Neural progenitor cell (in vitro differentiated cells): ENCODE results near the gene KLHL21. TPM values are rescaled to one million over a fixed set of nuclear protein-coding genes. Genes with fewer than 3 reads are reported as not detected.

Experiments used
- DNase-seq: peaks from one replicate; pipeline ENCODE4 v3.0.0-alpha.2; 2016; ENCODE audit warnings: low spot score
- H2AFZ ChIP-seq: fragments of 200-600 bp; sonication (generic); replicated peaks from 2 replicates; pipeline ENCODE4 v1.6.1; 2016; ENCODE audit warnings: antibody characterized with exemption
- H3F3A ChIP-seq: fragments of 200-600 bp; sonication (generic); 2 replicates; pipeline ENCODE4 v1.6.1; 2016; ENCODE audit warnings: antibody characterized with exemption, low read depth
- H3K27ac ChIP-seq: fragments of 200-600 bp; sonication (generic); 2 replicates; pipeline ENCODE4 v1.5.1; 2016; ENCODE audit warnings: mild to moderate bottlenecking
- H3K27me3 ChIP-seq: fragments of 200-600 bp; sonication (generic); 2 replicates; pipeline ENCODE4 v1.6.1; 2016; ENCODE audit warnings: mild to moderate bottlenecking, moderate library complexity
- H3K36me3 ChIP-seq: fragments of 200-600 bp; sonication (generic); 2 replicates; pipeline ENCODE4 v1.5.1; 2016
- H3K4me1 ChIP-seq: fragments of 200-600 bp; sonication (generic); 2 replicates; pipeline ENCODE4 v1.6.1; 2016; ENCODE audit warnings: mixed run types
- H3K4me2 ChIP-seq: fragments of 200-600 bp; sonication (generic); 2 replicates; pipeline ENCODE4 v1.6.1; 2016
- H3K4me3 ChIP-seq: fragments of 200-600 bp; sonication (generic); 2 replicates; pipeline ENCODE4 v1.5.1; 2016
- H3K79me2 ChIP-seq: fragments of 200-600 bp; sonication (generic); 2 replicates; pipeline ENCODE4 v1.6.1; 2016; ENCODE audit warnings: low read depth
- H3K9ac ChIP-seq: fragments of 200-600 bp; sonication (generic); 2 replicates; pipeline ENCODE4 v1.6.1; 2016
- H3K9me3 ChIP-seq: fragments of 200-600 bp; sonication (generic); 2 replicates; pipeline ENCODE4 v1.5.1; 2016; ENCODE audit warnings: low read depth
- H4K20me1 ChIP-seq: fragments of 200-600 bp; sonication (generic); 2 replicates; pipeline ENCODE4 v1.6.1; 2016; ENCODE audit warnings: low read depth
- H3K27ac Mint-ChIP-seq: 3 replicates; pipeline ENCODE4 v1.8.0; 2021; ENCODE audit warnings: mixed read lengths
- H3K27me3 Mint-ChIP-seq: 2 replicates; pipeline ENCODE4 v1.8.0; 2022; ENCODE audit warnings: low read depth, mild to moderate bottlenecking, inconsistent platforms, moderate library complexity, mixed read lengths; ENCODE audit not compliant: insufficient read depth
- H3K36me3 Mint-ChIP-seq: 3 replicates; pipeline ENCODE4 v1.8.0; 2021; ENCODE audit warnings: mixed read lengths
- H3K4me1 Mint-ChIP-seq: 3 replicates; pipeline ENCODE4 v1.8.0; 2021; ENCODE audit warnings: mixed read lengths
- H3K4me3 Mint-ChIP-seq: 3 replicates; pipeline ENCODE4 v1.8.0; 2021; ENCODE audit warnings: mild to moderate bottlenecking, moderate library complexity, mixed read lengths
- H3K9me3 Mint-ChIP-seq: 3 replicates; pipeline ENCODE4 v1.8.0; 2020; ENCODE audit warnings: mixed read lengths
- EZH2 ChIP-seq: fragments of 200-600 bp; sonication (generic); IDR thresholded peaks from 2 replicates; pipeline ENCODE4 v1.6.1; 2017; ENCODE audit warnings: antibody characterized with exemption, mild to moderate bottlenecking, moderate library complexity
- EZH2phosphoT487 ChIP-seq: fragments of 200-600 bp; sonication (generic); IDR thresholded peaks from 2 replicates; pipeline ENCODE4 v1.6.1; 2017; ENCODE audit warnings: antibody characterized with exemption
- total RNA-seq: library from RNA; depleted of rRNA; stranded (reverse); fragments of >200 nt; gene quantifications from 2 replicates; pipeline ENCODE4 v1.2.3, GENCODE V29; 2015; ENCODE audit warnings: low replicate concordance
- TF ChIP-seq, protein P1 (sequence below): fragments of 200-600 bp; sonication (generic); IDR thresholded peaks from 2 replicates; pipeline ENCODE4 v1.5.1; 2017; ENCODE audit warnings: antibody characterized with exemption, mild to moderate bottlenecking

Gene KLHL21
- total RNA-seq, 1 donor from 2014 or later, result 4.8 TPM

DNA sequence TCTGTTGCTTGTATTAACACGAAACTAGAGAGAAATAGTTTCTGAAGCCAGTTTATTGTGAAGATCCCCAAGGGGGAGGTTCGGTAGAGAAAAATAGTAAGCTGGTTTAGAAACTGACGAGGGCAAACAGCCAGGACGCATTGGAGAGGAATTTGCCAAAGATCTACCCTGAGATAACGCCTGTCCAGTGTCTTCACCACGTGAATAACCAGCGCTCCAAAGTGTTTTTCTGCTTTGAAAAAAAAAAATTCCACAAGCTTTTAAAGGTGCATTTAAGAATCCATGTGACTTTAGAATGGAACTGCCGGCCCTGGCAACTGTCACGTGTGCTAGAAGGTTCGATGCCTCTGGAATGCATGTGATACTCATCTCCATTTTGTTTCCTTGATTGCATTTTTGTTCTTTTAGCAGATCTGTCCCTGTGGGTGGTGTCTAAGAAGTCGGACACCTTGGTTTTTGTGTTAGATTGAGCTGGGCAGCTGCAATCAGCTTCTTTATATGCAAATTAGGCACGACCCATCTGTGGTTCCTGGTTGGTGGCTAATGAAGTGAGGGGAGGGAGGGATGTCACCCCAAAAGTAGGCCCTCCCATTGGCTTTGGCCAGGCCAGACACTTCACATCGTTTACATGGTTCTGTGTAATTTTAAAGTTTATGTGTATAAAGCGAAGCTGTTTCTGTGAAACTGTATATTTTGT lies 20.7 kb upstream of the KLHL21 start:
- Histone ChIP-seq H3K36me3 (no peaks in the 10 kb centered on the region), H3K9ac (no peak overlapping the region), H3K4me3 (no peak overlapping the region), H3K9me3 (no peaks in the 10 kb centered on the region), H3K27ac (peak overlapping the region; percentile 66), H3K4me1 (peaks cover 8% of the 10 kb centered on the region), H4K20me1 (peaks cover 75% of the 10 kb centered on the region), H3K4me2 (no peak overlapping the region), H3F3A (peaks cover 27% of the 10 kb centered on the region), H3K27me3 (no peaks in the 10 kb centered on the region), H3K79me2 (peaks cover 74% of the 10 kb centered on the region), H2AFZ (no peak overlapping the region)
- Mint-ChIP-seq H3K36me3 (peaks cover 32% of the 10 kb centered on the region), H3K4me3 (no peak overlapping the region), H3K27ac (no peak overlapping the region), H3K27me3 (no peaks in the 10 kb centered on the region), H3K4me1 (peaks cover 16% of the 10 kb centered on the region), H3K9me3 (no peaks in the 10 kb centered on the region)
- TF ChIP-seq, protein P1, sequence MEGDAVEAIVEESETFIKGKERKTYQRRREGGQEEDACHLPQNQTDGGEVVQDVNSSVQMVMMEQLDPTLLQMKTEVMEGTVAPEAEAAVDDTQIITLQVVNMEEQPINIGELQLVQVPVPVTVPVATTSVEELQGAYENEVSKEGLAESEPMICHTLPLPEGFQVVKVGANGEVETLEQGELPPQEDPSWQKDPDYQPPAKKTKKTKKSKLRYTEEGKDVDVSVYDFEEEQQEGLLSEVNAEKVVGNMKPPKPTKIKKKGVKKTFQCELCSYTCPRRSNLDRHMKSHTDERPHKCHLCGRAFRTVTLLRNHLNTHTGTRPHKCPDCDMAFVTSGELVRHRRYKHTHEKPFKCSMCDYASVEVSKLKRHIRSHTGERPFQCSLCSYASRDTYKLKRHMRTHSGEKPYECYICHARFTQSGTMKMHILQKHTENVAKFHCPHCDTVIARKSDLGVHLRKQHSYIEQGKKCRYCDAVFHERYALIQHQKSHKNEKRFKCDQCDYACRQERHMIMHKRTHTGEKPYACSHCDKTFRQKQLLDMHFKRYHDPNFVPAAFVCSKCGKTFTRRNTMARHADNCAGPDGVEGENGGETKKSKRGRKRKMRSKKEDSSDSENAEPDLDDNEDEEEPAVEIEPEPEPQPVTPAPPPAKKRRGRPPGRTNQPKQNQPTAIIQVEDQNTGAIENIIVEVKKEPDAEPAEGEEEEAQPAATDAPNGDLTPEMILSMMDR, result no peak
- TF ChIP-seq EZH2, result no peak
- no peak for TF ChIP-seq EZH2phosphoT487
- no peak for DNase-seq

DNA sequence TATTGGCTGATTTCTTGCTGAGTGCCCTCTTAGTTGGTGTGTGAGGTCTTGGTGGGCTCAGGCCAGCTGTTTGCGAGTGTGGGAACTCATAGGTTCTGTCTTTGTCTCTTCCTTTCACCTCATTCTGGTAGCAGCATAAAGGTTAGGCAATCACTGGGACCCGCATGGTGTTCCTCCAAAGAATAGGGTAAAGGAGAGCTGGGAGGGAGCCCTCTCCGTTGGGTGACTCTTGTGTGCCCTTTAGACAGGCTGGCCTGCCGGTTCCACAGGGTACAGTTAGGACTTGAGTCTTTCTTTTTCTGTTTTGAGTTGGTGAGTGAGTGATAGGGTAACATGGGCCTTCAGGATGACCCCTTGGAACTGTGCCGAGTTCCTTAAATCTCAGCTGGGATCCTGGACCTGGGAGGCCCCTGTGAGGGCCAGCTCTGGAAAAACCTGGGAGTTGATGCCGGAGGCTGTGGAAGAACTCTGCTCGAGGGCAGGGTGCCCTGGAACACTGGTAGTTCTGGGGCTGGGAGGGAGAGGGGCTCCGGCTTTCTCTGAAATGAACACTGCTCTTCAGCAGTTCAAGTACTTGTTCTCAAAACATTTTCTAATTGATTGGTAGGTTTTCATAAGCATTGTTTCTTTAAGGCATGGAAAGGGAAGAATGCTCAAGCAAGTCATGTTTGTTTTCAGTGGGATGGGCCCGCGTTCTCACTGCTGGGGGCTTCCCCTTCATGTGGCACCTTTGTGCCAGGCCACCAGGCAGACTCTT lies 19.9 kb upstream of the KLHL21 start:
- no peak overlapping the region for H2AFZ ChIP-seq
- no peaks in the 10 kb centered on the region for H3K9me3 Mint-ChIP-seq
- H3K27ac ChIP-seq, result peak overlapping the region; percentile 59
- no peak overlapping the region for H3K4me2 ChIP-seq
- peaks cover 83% of the 10 kb centered on the region for H4K20me1 ChIP-seq
- no peaks in the 10 kb centered on the region for H3K27me3 ChIP-seq
- H3K27ac Mint-ChIP-seq, result no peak overlapping the region
- TF ChIP-seq EZH2phosphoT487, result no peak
- TF ChIP-seq, protein P1, result no peak
- no peak for TF ChIP-seq EZH2
- H3F3A ChIP-seq, result peaks cover 27% of the 10 kb centered on the region
- no peaks in the 10 kb centered on the region for H3K27me3 Mint-ChIP-seq
- peaks cover 80% of the 10 kb centered on the region for H3K79me2 ChIP-seq
- peaks cover 31% of the 10 kb centered on the region for H3K36me3 Mint-ChIP-seq
- H3K4me3 ChIP-seq, result no peak overlapping the region
- peaks cover 8% of the 10 kb centered on the region for H3K4me1 ChIP-seq
- H3K9me3 ChIP-seq, result no peaks in the 10 kb centered on the region
- H3K4me1 Mint-ChIP-seq, result peaks cover 16% of the 10 kb centered on the region
- H3K36me3 ChIP-seq, result no peaks in the 10 kb centered on the region
- H3K4me3 Mint-ChIP-seq, result peak overlapping the region; percentile 6
- no peak for DNase-seq
- no peak overlapping the region for H3K9ac ChIP-seq

DNA sequence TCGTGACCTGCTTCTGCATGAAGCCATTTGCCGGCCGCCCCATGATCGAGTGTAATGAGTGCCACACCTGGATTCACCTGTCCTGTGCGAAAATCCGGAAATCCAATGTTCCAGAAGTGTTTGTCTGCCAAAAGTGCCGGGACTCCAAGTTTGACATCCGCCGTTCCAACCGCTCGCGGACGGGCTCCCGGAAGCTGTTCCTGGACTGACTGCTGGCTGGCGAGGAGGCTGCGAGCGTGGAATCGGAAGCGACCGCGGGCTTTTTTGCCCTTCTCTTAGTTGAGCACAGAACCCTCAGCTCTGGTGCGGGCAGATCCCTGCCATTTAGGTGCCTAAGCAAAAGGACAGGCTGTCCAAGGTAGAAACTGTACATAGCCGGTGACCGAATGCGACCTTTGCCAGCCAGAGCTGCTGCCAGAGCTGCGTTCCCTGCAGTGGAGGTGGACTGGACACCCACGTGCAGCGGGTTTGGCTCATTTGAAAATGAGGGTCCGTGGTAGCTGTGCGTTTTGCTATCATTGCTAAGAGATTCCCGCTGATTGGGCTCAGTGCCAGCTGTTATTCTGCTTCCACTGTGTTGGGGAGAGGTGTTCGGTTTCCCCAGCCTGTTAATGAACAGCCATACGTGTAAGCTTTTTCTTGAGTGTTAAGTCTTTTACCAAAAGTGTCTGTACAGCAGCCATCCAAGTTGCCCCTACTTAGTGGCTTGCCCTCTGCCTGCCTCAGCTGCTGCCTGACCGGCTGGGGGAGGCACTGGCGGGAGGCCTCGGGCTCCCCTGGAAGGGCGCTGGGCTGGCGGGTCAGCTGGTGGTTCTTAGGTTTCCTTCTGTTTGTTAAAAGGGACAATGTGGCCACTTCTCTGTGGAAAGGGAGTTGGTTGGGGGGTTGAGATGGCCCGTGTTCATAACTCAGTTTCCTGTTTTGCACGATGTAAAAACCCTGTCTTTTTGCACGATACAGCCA lies 19.0 kb upstream of the KLHL21 start:
- Histone ChIP-seq H3K9ac (no peak overlapping the region), H4K20me1 (peaks cover 87% of the 10 kb centered on the region), H3K79me2 (peaks cover 80% of the 10 kb centered on the region), H3K4me2 (no peak overlapping the region), H3K4me1 (peaks cover 10% of the 10 kb centered on the region), H3K9me3 (no peaks in the 10 kb centered on the region), H3K4me3 (no peak overlapping the region), H3K36me3 (no peaks in the 10 kb centered on the region), H3K27ac (no peak overlapping the region), H3K27me3 (no peaks in the 10 kb centered on the region), H2AFZ (no peak overlapping the region), H3F3A (peaks cover 27% of the 10 kb centered on the region)
- Mint-ChIP-seq H3K4me3 (peak overlapping the region; percentile 6), H3K4me1 (peaks cover 16% of the 10 kb centered on the region), H3K36me3 (peaks cover 26% of the 10 kb centered on the region), H3K9me3 (no peaks in the 10 kb centered on the region), H3K27me3 (no peaks in the 10 kb centered on the region), H3K27ac (no peak overlapping the region)
- DNase-seq, result no peak
- TF ChIP-seq EZH2phosphoT487 (no peak), EZH2 (no peak)
- TF ChIP-seq, protein P1, result no peak
